ENCODE results near the gene SNAPC2.

The SNAPC2 gene

GRCh38 chr19:7920519-7921301, 572 bp downstream of the SNAPC2 start:
- H2BK5ac ChIP-seq (ENCODE audit: low read depth, low read length, poor library complexity, severe bottlenecking): peak overlapping the region; percentile 54
- no peak overlapping the region for H2AK5ac ChIP-seq (ENCODE audit: low read length, severe bottlenecking)
- DNase-seq: peak; percentile 94
- peak overlapping the region; percentile 96 for H2AFZ ChIP-seq (ENCODE audit: low read depth, low read length)
- H3K4me2 ChIP-seq (ENCODE audit: low read length, poor library complexity, severe bottlenecking): peak overlapping the region; percentile 77
- peak overlapping the region; percentile 30 for H3K27ac ChIP-seq (ENCODE audit: low read length, poor library complexity, severe bottlenecking)
- peak overlapping the region; percentile 84 for H3K9ac ChIP-seq (ENCODE audit: low read length)
- H3K14ac ChIP-seq (ENCODE audit: low read length in 2 of 2): peak overlapping the region in 1 of 2 experiments; percentile 79
- H3K4me3 ChIP-seq (ENCODE audit: insufficient read depth in 1 of 2, low read depth in 1 of 2, low read length in 2 of 2): peak overlapping the region; percentile 81 to 94
- WGBS: 7% methylated on average over 53 of the region's 62 CpGs
- H2BK120ac ChIP-seq (ENCODE audit: low read depth, low read length): no peak overlapping the region
- peak overlapping the region; percentile 85 for H2BK15ac ChIP-seq (ENCODE audit: low read depth, poor library complexity, severe bottlenecking)
- peak overlapping the region; percentile 26 to 80 for H3K18ac ChIP-seq (ENCODE audit: low read depth in 1 of 2, low read length in 2 of 2)
- H3K36me3 ChIP-seq (ENCODE audit: control insufficient read depth in 1 of 2, insufficient read depth in 2 of 2, low read depth in 1 of 2, low read length in 2 of 2): peaks cover 18 to 34% of the 10 kb centered on the region in 2 experiments
- H3K27me3 ChIP-seq (ENCODE audit: control insufficient read depth in 1 of 2, insufficient read depth in 1 of 2, low read length in 2 of 2): peaks cover 9 to 20% of the 10 kb centered on the region in 2 experiments
- no peak overlapping the region for H4K8ac ChIP-seq (ENCODE audit: low read length)
- no peak overlapping the region for H3K23ac ChIP-seq (ENCODE audit: low read length in 2 of 2)
- no peak overlapping the region for H2BK12ac ChIP-seq (ENCODE audit: low read length in 2 of 2)
- peak overlapping the region in 1 of 2 experiments; percentile 91 for H3K4ac ChIP-seq (ENCODE audit: low read depth in 1 of 2, low read length in 2 of 2)
- H3K9me3 ChIP-seq (ENCODE audit: control insufficient read depth, low read length): no peaks in the 10 kb centered on the region
- H3K79me1 ChIP-seq (replicated peaks; ENCODE audit: low read length, poor library complexity, severe bottlenecking): peaks cover 9% of the 10 kb centered on the region
- no peak overlapping the region for H4K91ac ChIP-seq (ENCODE audit: low read length)
- H3K4me1 ChIP-seq (ENCODE audit: control insufficient read depth, insufficient read depth, low read depth, low read length): peaks cover 53% of the 10 kb centered on the region

- Histone ChIP-seq H3K36me3 (ENCODE audit: control insufficient read depth in 1 of 2, insufficient read depth in 2 of 2, low read depth in 1 of 2, low read length in 2 of 2) (peaks cover 18 to 34% of the 10 kb centered on the region in 2 experiments), H3K9me3 (ENCODE audit: control insufficient read depth, low read length) (no peaks in the 10 kb centered on the region), H2AK5ac (ENCODE audit: low read length, severe bottlenecking) (no peak overlapping the region), H3K4me2 (ENCODE audit: low read length, poor library complexity, severe bottlenecking) (peak overlapping the region; percentile 77), H2BK5ac (ENCODE audit: low read depth, low read length, poor library complexity, severe bottlenecking) (no peak overlapping the region), H3K4me3 (ENCODE audit: insufficient read depth in 1 of 2, low read depth in 1 of 2, low read length in 2 of 2) (peak overlapping the region in 1 of 2 experiments; percentile 83), H2BK120ac (ENCODE audit: low read depth, low read length) (no peak overlapping the region), H3K27me3 (ENCODE audit: control insufficient read depth in 1 of 2, insufficient read depth in 1 of 2, low read length in 2 of 2) (peaks cover 4 to 16% of the 10 kb centered on the region in 2 experiments), H3K27ac (ENCODE audit: low read length, poor library complexity, severe bottlenecking) (no peak overlapping the region), H3K14ac (ENCODE audit: low read length in 2 of 2) (no peak overlapping the region), H3K23ac (ENCODE audit: low read length in 2 of 2) (no peak overlapping the region), H4K91ac (ENCODE audit: low read length) (no peak overlapping the region), H2BK12ac (ENCODE audit: low read length in 2 of 2) (no peak overlapping the region), H4K8ac (ENCODE audit: low read length) (no peak overlapping the region), H3K9ac (ENCODE audit: low read length) (peak overlapping the region; percentile 84), H3K4ac (ENCODE audit: low read depth in 1 of 2, low read length in 2 of 2) (no peak overlapping the region), H3K18ac (ENCODE audit: low read depth in 1 of 2, low read length in 2 of 2) (peak overlapping the region in 1 of 2 experiments; percentile 80), H3K79me1 (replicated peaks; ENCODE audit: low read length, poor library complexity, severe bottlenecking) (peaks cover 9% of the 10 kb centered on the region), H2AFZ (ENCODE audit: low read depth, low read length) (no peak overlapping the region), H2BK15ac (ENCODE audit: low read depth, poor library complexity, severe bottlenecking) (no peak overlapping the region), H3K4me1 (ENCODE audit: control insufficient read depth, insufficient read depth, low read depth, low read length) (peaks cover 50% of the 10 kb centered on the region)
- DNase-seq: no peak
- 87% methylated on average over 15 of the region's 17 CpGs for WGBS
These were observed 1.3 kb downstream of the SNAPC2 start for GRCh38 chr19:7921302-7921966.

- Histone ChIP-seq H3K4ac (ENCODE audit: low read depth in 1 of 2, low read length in 2 of 2) (no peak overlapping the region), H3K23ac (ENCODE audit: low read length in 2 of 2) (no peak overlapping the region), H4K91ac (ENCODE audit: low read length) (no peak overlapping the region), H2AK5ac (ENCODE audit: low read length, severe bottlenecking) (no peak overlapping the region), H3K9me3 (ENCODE audit: control insufficient read depth, low read length) (no peaks in the 10 kb centered on the region), H3K4me1 (ENCODE audit: control insufficient read depth, insufficient read depth, low read depth, low read length) (peaks cover 52% of the 10 kb centered on the region), H3K27ac (ENCODE audit: low read length, poor library complexity, severe bottlenecking) (no peak overlapping the region), H2BK12ac (ENCODE audit: low read length in 2 of 2) (no peak overlapping the region), H3K9ac (ENCODE audit: low read length) (peak overlapping the region; percentile 84), H3K18ac (ENCODE audit: low read depth in 1 of 2, low read length in 2 of 2) (no peak overlapping the region), H3K79me1 (replicated peaks; ENCODE audit: low read length, poor library complexity, severe bottlenecking) (peaks cover 11% of the 10 kb centered on the region), H3K27me3 (ENCODE audit: control insufficient read depth in 1 of 2, insufficient read depth in 1 of 2, low read length in 2 of 2) (peaks cover under 1 to 12% of the 10 kb centered on the region in 2 experiments), H3K4me2 (ENCODE audit: low read length, poor library complexity, severe bottlenecking) (no peak overlapping the region), H3K4me3 (ENCODE audit: insufficient read depth in 1 of 2, low read depth in 1 of 2, low read length in 2 of 2) (peak overlapping the region in 1 of 2 experiments; percentile 83), H2BK15ac (ENCODE audit: low read depth, poor library complexity, severe bottlenecking) (no peak overlapping the region), H2BK120ac (ENCODE audit: low read depth, low read length) (no peak overlapping the region), H2BK5ac (ENCODE audit: low read depth, low read length, poor library complexity, severe bottlenecking) (no peak overlapping the region), H4K8ac (ENCODE audit: low read length) (no peak overlapping the region), H3K36me3 (ENCODE audit: control insufficient read depth in 1 of 2, insufficient read depth in 2 of 2, low read depth in 1 of 2, low read length in 2 of 2) (peaks cover 18 to 40% of the 10 kb centered on the region in 2 experiments), H3K14ac (ENCODE audit: low read length in 2 of 2) (no peak overlapping the region), H2AFZ (ENCODE audit: low read depth, low read length) (no peak overlapping the region)
- no peak for DNase-seq
- 96% methylated on average over 27 of the region's 31 CpGs for WGBS
These were observed 2.1 kb downstream of the SNAPC2 start for GRCh38 chr19:7921967-7922835.
